CD4-positive, alpha-beta T cell treated with Interleukin-15 for 1 hour (primary cell): ENCODE measurements around the gene VSTM4.

ENCODE experiments used
- DNase-seq: peaks from one replicate; pipeline ENCODE4 v3.0.0-alpha.2; 2020

VSTM4 gene

GRCh38 chr10:49115796-49116508, 630 bp upstream of the VSTM4 start:
- DNase-seq, result no peak

GRCh38 chr10:49114718-49115014, 656 bp downstream of the VSTM4 start:
- no peak for DNase-seq

- DNase-seq, result no peak
Observed at GRCh38 chr10:49113741-49114141, 1.6 kb downstream of the VSTM4 start.

- no peak for DNase-seq
Observed at GRCh38 chr10:49112851-49113250, 2.5 kb downstream of the VSTM4 start.

GRCh38 chr10:49112098-49112497, 3.2 kb downstream of the VSTM4 start:
- DNase-seq, result no peak

GRCh38 chr10:49111320-49111698, 4.0 kb downstream of the VSTM4 start:
- DNase-seq, result no peak

- no peak for DNase-seq
Observed at GRCh38 chr10:49110684-49111319, 4.5 kb downstream of the VSTM4 start.

GRCh38 chr10:49109669-49110340, 5.5 kb downstream of the VSTM4 start:
- DNase-seq, result no peak

GRCh38 chr10:49108656-49109055, 6.7 kb downstream of the VSTM4 start:
- DNase-seq, result no peak

GRCh38 chr10:49107887-49108267, 7.4 kb downstream of the VSTM4 start:
- no peak for DNase-seq

GRCh38 chr10:49107111-49107886, 8.0 kb downstream of the VSTM4 start:
- DNase-seq, result no peak

GRCh38 chr10:49106451-49106850, 8.9 kb downstream of the VSTM4 start:
- DNase-seq, result no peak

- no peak for DNase-seq
Observed at GRCh38 chr10:49105076-49105475, 10.2 kb downstream of the VSTM4 start.

- DNase-seq, result no peak
Observed at GRCh38 chr10:49104323-49104722, 11.0 kb downstream of the VSTM4 start.

- no peak for DNase-seq
Observed at GRCh38 chr10:49103761-49104160, 11.6 kb downstream of the VSTM4 start.

GRCh38 chr10:49099046-49099445, 16.3 kb downstream of the VSTM4 start:
- DNase-seq, result no peak

GRCh38 chr10:49096890-49097445, 18.4 kb downstream of the VSTM4 start:
- DNase-seq, result no peak

- no peak for DNase-seq
Observed at GRCh38 chr10:49094646-49095045, 20.7 kb downstream of the VSTM4 start.

- no peak for DNase-seq
Observed at GRCh38 chr10:49093922-49094321, 21.4 kb downstream of the VSTM4 start.

- DNase-seq, result no peak
Observed at GRCh38 chr10:49092477-49092876, 22.8 kb downstream of the VSTM4 start.

GRCh38 chr10:49091450-49092210, 23.7 kb downstream of the VSTM4 start:
- DNase-seq, result no peak

- no peak for DNase-seq
Observed at GRCh38 chr10:49090696-49091380, 24.5 kb downstream of the VSTM4 start.
